Ishikawa (cell line): ENCODE results near the gene FBXO17.

Experiments
- CEBPB ChIP-seq: IDR thresholded peaks from 2 replicates; pipeline ENCODE4 v1.6.1; 2012
- EP300 ChIP-seq: IDR thresholded peaks from 2 replicates; pipeline ENCODE4 v1.6.1; 2012; ENCODE audit warnings: borderline replicate concordance
- MAX ChIP-seq: IDR thresholded peaks from 2 replicates; pipeline ENCODE4 v1.6.1; 2012
- REST ChIP-seq: IDR thresholded peaks from 2 replicates; pipeline ENCODE4 v1.6.1; 2012; ENCODE audit warnings: low read depth, mild to moderate bottlenecking

GRCh38 chr19:38949580-38950367, 25.8 kb downstream of the FBXO17 start:
- TF ChIP-seq CEBPB, result no peak
- no peak for TF ChIP-seq EP300
- TF ChIP-seq REST, result no peak
- peak; percentile 97 for TF ChIP-seq MAX
